ENCODE data around the gene GCSH. TPM values are rescaled to one million over a fixed set of nuclear protein-coding genes. Genes with fewer than 3 reads are reported as not detected.

GCSH gene
- total RNA-seq, 1 experiment from 2014 or later, result 85.0 TPM

- no peak for DNase-seq (ENCODE audit: low spot score)
These were observed 42.4 kb downstream of the GCSH start for GRCh38 chr16:81053761-81054160.

GRCh38 chr16:81042821-81043220 lies 53.4 kb downstream of the GCSH start:
- DNase-seq (ENCODE audit: low spot score), result no peak

- DNase-seq (ENCODE audit: low spot score), result no peak
These were observed 54.5 kb downstream of the GCSH start for GRCh38 chr16:81041696-81042095.

- DNase-seq (ENCODE audit: low spot score), result no peak
These were observed 55.4 kb downstream of the GCSH start for GRCh38 chr16:81040842-81041241.

GRCh38 chr16:81040131-81040530 lies 56.1 kb downstream of the GCSH start:
- DNase-seq (ENCODE audit: low spot score), result no peak

GRCh38 chr16:81036751-81037350 lies 59.3 kb downstream of the GCSH start:
- peak; percentile 9 for DNase-seq (ENCODE audit: low spot score)

GRCh38 chr16:81035975-81036750 lies 60.0 kb downstream of the GCSH start:
- peak; percentile 11 for DNase-seq (ENCODE audit: low spot score)

GRCh38 chr16:81035398-81035974 lies 60.7 kb downstream of the GCSH start, which contains the start of gene ATMIN:
TSS of gene ATMIN (plus strand) at chr16:81035842. CDS start at chr16:81035871, 29 bp downstream.
- DNase-seq (ENCODE audit: low spot score), result peak; percentile 63

Other genes starting within 250 kb of the GCSH start
- 197 and 288 TPM in 2 replicates for gene CMC2, start 89.5 kb downstream of the GCSH start, total RNA-seq (2014; rRNA removed; shearing (Covaris generic))
- gene CENPN, start 89.2 kb downstream of the GCSH start, total RNA-seq (2014; rRNA removed; shearing (Covaris generic)), result 123 and 128 TPM in 2 replicates
- 59.9 and 62.1 TPM in 2 replicates for gene ATMIN, start 60.6 kb downstream of the GCSH start, total RNA-seq (2014; rRNA removed; shearing (Covaris generic))
- 0.65 and 2.0 TPM in 2 replicates for gene C16orf46, start 19.2 kb downstream of the GCSH start, total RNA-seq (2014; rRNA removed; shearing (Covaris generic))
- gene BCO1, start 142.3 kb upstream of the GCSH start, total RNA-seq (2014; rRNA removed; shearing (Covaris generic)), result 0.19 and 1.9 TPM in 2 replicates
- gene GAN, start 218.6 kb upstream of the GCSH start, total RNA-seq (2014; rRNA removed; shearing (Covaris generic)), result 12.7 and 14.2 TPM in 2 replicates

Data from A172 (cell line).